Ectodermal cell (in vitro differentiated cells): ENCODE results near the gene INTS4.
A peak's percentile ranks its signal among the peaks of the same experiment; 100 is the strongest.
"Not testable (repeated sequence)": the region's sequence is repeated elsewhere in the genome, so short reads cannot be mapped to it uniquely, and the experiment has no call there.

Experiments
- H3K27ac ChIP-seq: 2 replicates; pipeline ENCODE4 v1.7.0; 2013; ENCODE audit warnings: mild to moderate bottlenecking, low read depth, low read length; ENCODE audit not compliant: insufficient read depth, poor library complexity, severe bottlenecking
- H3K27me3 ChIP-seq: 2 replicates; pipeline ENCODE4 v1.7.0; 2013; ENCODE audit warnings: mild to moderate bottlenecking, low read length; ENCODE audit not compliant: insufficient read depth, control insufficient read depth, poor library complexity, severe bottlenecking
- H3K36me3 ChIP-seq: one replicate; pipeline ENCODE4 v1.7.0; 2013; ENCODE audit warnings: low read length; ENCODE audit not compliant: control insufficient read depth, insufficient read depth
- H3K4me1 ChIP-seq: one replicate; pipeline ENCODE4 v1.7.0; 2013; ENCODE audit warnings: low read length; ENCODE audit not compliant: control insufficient read depth, insufficient read depth
- H3K4me3 ChIP-seq: 2 replicates; pipeline ENCODE4 v1.7.0; 2013; ENCODE audit warnings: low read depth, low read length, control low read depth; ENCODE audit not compliant: insufficient read depth
- H3K9me3 ChIP-seq: 2 replicates; pipeline ENCODE4 v1.7.0; 2013; ENCODE audit warnings: mild to moderate bottlenecking, low read length, moderate library complexity; ENCODE audit not compliant: control insufficient read depth
- WGBS, 2 experiments: methylation state at CpG; one replicate each; pipeline ENCODE4 v1.1.7; 2013; ENCODE audit warnings: missing lambda C conversion rate in 2 of 2; 5-methylcytosine and 5-hydroxymethylcytosine counted together

INTS4 gene

GRCh38 chr11:78000193-78000592 lies 5.7 kb upstream of the INTS4 start:
- no peaks in the 10 kb centered on the region for H3K9me3 ChIP-seq
- no peaks in the 10 kb centered on the region for H3K27me3 ChIP-seq
- no peak overlapping the region for H3K27ac ChIP-seq
- 40 to 53% methylated on average over 1 of the region's 1 CpG for WGBS, 2 experiments
- H3K4me1 ChIP-seq = no peaks in the 10 kb centered on the region
- H3K36me3 ChIP-seq = no peaks in the 10 kb centered on the region
- no peak overlapping the region for H3K4me3 ChIP-seq

DNA sequence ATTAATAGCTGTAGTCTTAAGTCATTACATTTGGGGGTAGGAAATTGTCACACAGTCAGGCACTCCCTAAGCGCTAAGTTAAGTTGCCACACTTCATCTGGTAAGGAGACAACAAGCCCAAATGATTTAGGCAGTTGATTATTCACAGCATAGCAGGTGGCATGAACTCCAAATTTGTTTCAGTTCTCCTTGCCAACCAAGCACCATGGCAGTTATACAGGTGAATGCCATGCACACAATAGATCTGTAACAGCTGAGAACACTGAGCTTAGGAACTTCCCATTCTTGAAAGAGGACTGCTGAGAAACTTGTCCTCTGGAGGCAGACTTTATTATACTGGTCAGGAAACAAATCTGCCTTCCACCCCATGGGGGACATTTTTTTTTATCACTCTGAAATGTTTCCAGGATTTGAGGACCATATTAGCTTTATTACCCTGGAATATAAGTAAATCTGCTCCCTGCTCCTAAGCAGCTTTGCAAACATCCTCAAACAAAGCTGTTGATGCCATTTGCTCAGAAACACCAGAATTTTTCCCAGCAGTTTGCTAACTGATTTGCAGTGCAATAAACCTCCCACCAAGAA lies 5.1 kb upstream of the INTS4 start:
- no peaks in the 10 kb centered on the region for H3K36me3 ChIP-seq

DNA sequence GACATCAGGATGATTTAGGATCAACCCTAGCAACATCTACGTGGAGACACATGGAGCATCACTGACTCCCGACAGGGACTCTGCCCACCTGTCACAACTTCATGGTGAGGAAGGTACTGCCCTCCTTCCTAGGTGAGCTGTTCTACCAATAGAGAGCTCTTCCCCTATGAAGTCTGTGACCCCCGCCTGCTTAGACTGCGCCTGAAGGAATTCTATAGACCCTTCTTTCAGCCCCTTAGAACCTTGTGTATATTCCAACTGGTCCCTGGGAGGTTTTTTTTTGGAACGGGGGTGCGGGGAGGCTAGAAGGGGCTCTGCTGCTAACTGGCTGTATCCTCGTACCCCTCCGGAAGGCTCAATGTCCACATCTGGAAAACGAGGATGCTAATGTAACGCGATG lies 566 bp downstream of the INTS4 start:
- H3K27me3 ChIP-seq = no peaks in the 10 kb centered on the region
- peak overlapping the region; percentile 87 for H3K4me3 ChIP-seq
- H3K9me3 ChIP-seq = no peaks in the 10 kb centered on the region
- peaks cover 9% of the 10 kb centered on the region for H3K4me1 ChIP-seq
- peaks cover 8% of the 10 kb centered on the region for H3K36me3 ChIP-seq
- peak overlapping the region; percentile 70 for H3K27ac ChIP-seq
- WGBS, 2 experiments = 6 to 7% methylated on average over 11 of the region's 11 CpGs

More for the DNA sequence above, 5.1 kb upstream of the INTS4 start:
- 96 to 98% methylated on average over 1 of the region's 1 CpG for WGBS, 2 experiments
- Histone ChIP-seq H3K9me3 (no peaks in the 10 kb centered on the region), H3K4me1 (no peaks in the 10 kb centered on the region), H3K27ac (no peak overlapping the region), H3K27me3 (no peaks in the 10 kb centered on the region), H3K4me3 (no peak overlapping the region)

GRCh38 chr11:77990981-77991380 lies 3.5 kb downstream of the INTS4 start:
- Histone ChIP-seq H3K9me3 (no peaks in the 10 kb centered on the region), H3K4me3 (no peak overlapping the region), H3K4me1 (peaks cover 9% of the 10 kb centered on the region), H3K27ac (no peak overlapping the region), H3K36me3 (peaks cover 8% of the 10 kb centered on the region), H3K27me3 (no peaks in the 10 kb centered on the region)
- WGBS, 2 experiments = 97 to 100% methylated on average over 5 of the region's 5 CpGs

DNA sequence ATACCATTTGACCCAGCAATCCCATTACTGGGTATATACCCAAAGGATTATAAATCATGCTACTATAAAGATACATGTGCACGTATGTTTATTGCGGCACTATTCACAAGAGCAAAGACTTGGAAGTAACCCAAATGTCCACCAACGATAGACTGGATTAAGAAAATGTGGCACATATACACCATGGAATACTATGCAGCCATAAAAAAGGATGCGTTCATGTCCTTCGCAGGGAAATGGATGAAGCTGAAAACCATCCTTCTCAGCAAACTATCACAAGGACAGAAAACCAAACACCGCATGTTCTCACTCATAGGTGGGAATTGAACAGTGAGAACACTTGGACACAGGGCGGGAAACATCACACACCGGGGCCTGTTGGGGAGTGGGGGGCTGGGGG lies 8.0 kb downstream of the INTS4 start:
- H3K27me3 ChIP-seq, H3K36me3 ChIP-seq, H3K9me3 ChIP-seq, H3K4me1 ChIP-seq, H3K27ac ChIP-seq, H3K4me3 ChIP-seq: not testable (repeated sequence)
- 85 to 96% methylated on average over 7 to 8 of the region's 8 CpGs for WGBS, 2 experiments

DNA sequence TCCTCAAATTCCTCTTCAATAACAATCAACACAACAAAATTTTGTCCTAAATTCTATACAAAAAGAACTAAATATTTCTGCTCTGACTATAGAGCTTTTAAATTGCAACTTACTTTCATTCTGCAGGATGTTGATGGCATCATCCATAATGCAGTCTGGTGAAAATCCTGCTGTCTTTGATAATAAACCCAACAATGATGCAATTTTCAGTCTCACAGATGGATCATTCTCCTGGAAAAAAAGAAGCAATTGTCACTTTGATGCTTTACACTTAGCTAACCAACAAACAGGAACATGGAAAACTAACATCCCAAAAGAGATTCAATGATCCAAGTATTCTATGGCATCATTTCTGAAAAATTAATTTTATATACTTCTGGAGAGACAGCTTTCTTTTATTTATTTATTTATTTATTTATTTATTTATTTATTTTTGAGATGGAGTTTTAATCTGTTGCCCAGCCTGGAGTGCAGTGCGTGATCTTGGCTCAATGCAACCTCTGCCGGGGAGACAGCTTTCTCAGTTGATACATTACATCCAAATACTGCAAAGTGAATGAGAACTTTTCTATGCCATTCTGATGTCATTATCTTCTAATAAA lies 13.0 kb downstream of the INTS4 start:
- 93 to 100% methylated on average over 2 of the region's 2 CpGs for WGBS, 2 experiments
- H3K27ac ChIP-seq = no peak overlapping the region
- no peak overlapping the region for H3K4me3 ChIP-seq

DNA sequence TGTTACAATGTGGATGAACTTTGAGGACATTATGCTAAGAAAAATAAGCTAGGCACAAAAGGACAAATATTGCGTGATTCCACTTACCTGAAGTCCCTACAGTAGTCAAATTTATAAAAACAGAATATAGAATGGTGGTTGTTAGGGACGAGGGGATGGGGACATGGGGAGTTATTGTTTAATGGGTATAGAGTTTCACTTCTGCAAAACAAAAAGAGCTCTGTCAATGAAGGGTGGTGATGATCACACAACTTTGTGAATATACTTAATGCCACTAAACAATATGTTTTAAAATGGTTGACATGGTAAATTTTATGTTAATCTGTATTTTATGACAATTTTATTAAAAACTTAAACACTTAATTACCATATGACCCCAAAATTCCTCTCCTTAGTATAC lies 26.1 kb downstream of the INTS4 start:
- Histone ChIP-seq H3K27me3 (no peaks in the 10 kb centered on the region), H3K4me3 (no peak overlapping the region), H3K9me3 (no peaks in the 10 kb centered on the region), H3K27ac (no peak overlapping the region), H3K4me1 (no peaks in the 10 kb centered on the region), H3K36me3 (no peaks in the 10 kb centered on the region)
- 86 to 88% methylated on average over 1 to 2 of the region's 2 CpGs for WGBS, 2 experiments

More for the DNA sequence above, 13.0 kb downstream of the INTS4 start:
- Histone ChIP-seq H3K27me3 (no peaks in the 10 kb centered on the region), H3K36me3 (peaks cover 7% of the 10 kb centered on the region), H3K9me3 (no peaks in the 10 kb centered on the region), H3K4me1 (no peaks in the 10 kb centered on the region)

GRCh38 chr11:77967753-77968152 lies 26.7 kb downstream of the INTS4 start:
- Histone ChIP-seq H3K4me1 (no peaks in the 10 kb centered on the region), H3K9me3 (no peaks in the 10 kb centered on the region), H3K27me3 (no peaks in the 10 kb centered on the region), H3K27ac (no peak overlapping the region), H3K36me3 (no peaks in the 10 kb centered on the region), H3K4me3 (no peak overlapping the region)

GRCh38 chr11:77967121-77967520 lies 27.3 kb downstream of the INTS4 start:
- H3K4me1 ChIP-seq = no peaks in the 10 kb centered on the region
- H3K36me3 ChIP-seq = no peaks in the 10 kb centered on the region
- WGBS, 2 experiments = 95 to 97% methylated on average over 2 of the region's 2 CpGs
- H3K27me3 ChIP-seq = no peaks in the 10 kb centered on the region
- H3K27ac ChIP-seq = no peak overlapping the region
- H3K4me3 ChIP-seq = no peak overlapping the region
- H3K9me3 ChIP-seq = no peaks in the 10 kb centered on the region

- no peaks in the 10 kb centered on the region for H3K4me1 ChIP-seq
- 94 to 100% methylated on average over 2 of the region's 2 CpGs for WGBS, 2 experiments
- no peaks in the 10 kb centered on the region for H3K9me3 ChIP-seq
- no peak overlapping the region for H3K4me3 ChIP-seq
- H3K27ac ChIP-seq = no peak overlapping the region
- no peaks in the 10 kb centered on the region for H3K27me3 ChIP-seq
- no peaks in the 10 kb centered on the region for H3K36me3 ChIP-seq
These were observed 28.1 kb downstream of the INTS4 start for GRCh38 chr11:77966338-77966737.
